Upper lobe of right lung (tissue), 1 donor: Measurements from ENCODE around the gene TMC2. TPM values are rescaled to one million over a fixed set of nuclear protein-coding genes. Genes with fewer than 3 reads are reported as not detected.

Experiments
- ATAC-seq: fragments of 200-7000 bp; cut with Tn5 transposase; one replicate; pipeline ENCODE4 v1.9.1; 2020; ENCODE audit warnings: mild to moderate bottlenecking, moderate library complexity
- DNase-seq: peaks from one replicate; pipeline ENCODE4 v3.0.0-alpha.2; 2020
- H3K27ac ChIP-seq: fragments of 200-600 bp; one replicate; pipeline ENCODE4 v1.8.0; 2022
- H3K27me3 ChIP-seq: fragments of 200-600 bp; one replicate; pipeline ENCODE4 v1.8.0; 2022; ENCODE audit warnings: mild to moderate bottlenecking
- H3K36me3 ChIP-seq: fragments of 200-600 bp; one replicate; pipeline ENCODE4 v1.8.0; 2022
- H3K4me1 ChIP-seq: fragments of 200-600 bp; one replicate; pipeline ENCODE4 v1.8.0; 2022
- H3K4me3 ChIP-seq: fragments of 200-600 bp; one replicate; pipeline ENCODE4 v1.8.0; 2022; ENCODE audit warnings: mild to moderate bottlenecking
- H3K9me3 ChIP-seq: fragments of 200-600 bp; one replicate; pipeline ENCODE4 v1.8.0; 2022
- intact Hi-C: fragments of 100-400 bp; cut with DNase I; formaldehyde crosslinking; loops from one replicate; pipeline ENCODE4 v1.11.0; 2022
- total RNA-seq: library from RNA; stranded (reverse); fragmentation: NEBNext Ultra II Directional; extraction: Animal tissue kit (Norgen Biotek cat#: 25700); gene quantifications from one replicate; pipeline ENCODE4 v1.2.1, GENCODE V29; 2021
- TF ChIP-seq, protein P1 (sequence below): fragments of 200-600 bp; IDR thresholded peaks from one replicate; pipeline ENCODE4 v1.8.0; 2022; ENCODE audit warnings: antibody characterized with exemption
- donor health status: DM: no; HTN: yes; CAD: no; lungs with severe emphysema.

The TMC2 gene
- total RNA-seq, 1 donor from 2014 or later: 0.43 TPM

DNA sequence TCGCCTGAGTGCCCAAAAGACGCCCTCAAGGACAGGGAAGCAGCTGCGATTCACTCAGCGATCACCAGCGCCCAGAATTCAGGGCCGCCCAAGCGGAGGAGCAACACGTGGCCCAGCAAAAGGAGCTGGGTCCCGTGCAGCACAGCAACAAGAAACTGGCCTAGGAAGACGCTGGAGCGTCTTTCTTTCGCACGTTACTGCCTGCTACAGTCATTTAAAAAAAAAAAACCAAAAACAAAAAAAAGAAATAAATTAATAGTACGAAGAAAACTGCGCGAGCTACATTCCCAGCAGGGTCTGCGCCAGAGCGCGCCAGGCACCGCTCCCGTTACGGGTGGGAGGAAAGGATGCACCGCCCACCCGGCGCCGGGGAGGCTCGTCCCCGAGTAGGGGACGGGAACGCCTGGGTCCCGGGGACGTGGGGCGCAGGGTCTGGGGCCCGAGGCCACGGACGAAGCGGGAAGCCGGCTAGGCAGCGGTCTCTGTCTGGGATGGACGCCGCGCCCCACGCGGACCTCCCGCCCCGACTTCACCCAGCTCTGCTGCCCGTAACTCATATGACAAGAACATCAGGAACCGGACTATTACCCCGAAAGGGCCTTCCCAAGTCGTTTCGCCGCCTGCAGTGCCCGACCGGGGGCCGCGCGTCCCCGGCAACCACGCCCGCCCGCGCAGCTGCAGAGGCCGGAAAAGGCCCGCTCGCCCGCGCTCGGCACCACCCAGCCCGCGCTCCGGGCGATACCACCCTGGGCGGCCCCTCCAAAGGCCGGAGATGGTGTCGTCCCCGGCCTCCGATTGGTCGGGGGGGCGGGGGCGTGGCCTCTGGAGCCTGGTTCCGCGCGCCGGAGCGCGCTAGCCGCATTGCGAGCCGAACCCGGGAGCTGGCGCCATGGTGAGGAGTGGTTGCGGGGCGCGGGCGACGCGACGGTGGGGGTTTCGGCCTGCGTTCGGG, 115.7 kb downstream of the TMC2 start, which contains the start of gene NOP56:
TSS of gene NOP56 (plus strand) at position 861 of the 952 bp plus-strand sequence. CDS start at position 890, 29 bp downstream.
- Histone ChIP-seq H3K27me3 (no peaks in the 10 kb centered on the region), H3K27ac (peak within 1 kb of the TSS; percentile 96), H3K4me3 (peak within 1 kb of the TSS; percentile 97), H3K36me3 (peaks cover 34% of the 10 kb centered on the region), H3K4me1 (peaks cover 19% of the 10 kb centered on the region), H3K9me3 (no peaks in the 10 kb centered on the region)
- TF ChIP-seq, protein P1, sequence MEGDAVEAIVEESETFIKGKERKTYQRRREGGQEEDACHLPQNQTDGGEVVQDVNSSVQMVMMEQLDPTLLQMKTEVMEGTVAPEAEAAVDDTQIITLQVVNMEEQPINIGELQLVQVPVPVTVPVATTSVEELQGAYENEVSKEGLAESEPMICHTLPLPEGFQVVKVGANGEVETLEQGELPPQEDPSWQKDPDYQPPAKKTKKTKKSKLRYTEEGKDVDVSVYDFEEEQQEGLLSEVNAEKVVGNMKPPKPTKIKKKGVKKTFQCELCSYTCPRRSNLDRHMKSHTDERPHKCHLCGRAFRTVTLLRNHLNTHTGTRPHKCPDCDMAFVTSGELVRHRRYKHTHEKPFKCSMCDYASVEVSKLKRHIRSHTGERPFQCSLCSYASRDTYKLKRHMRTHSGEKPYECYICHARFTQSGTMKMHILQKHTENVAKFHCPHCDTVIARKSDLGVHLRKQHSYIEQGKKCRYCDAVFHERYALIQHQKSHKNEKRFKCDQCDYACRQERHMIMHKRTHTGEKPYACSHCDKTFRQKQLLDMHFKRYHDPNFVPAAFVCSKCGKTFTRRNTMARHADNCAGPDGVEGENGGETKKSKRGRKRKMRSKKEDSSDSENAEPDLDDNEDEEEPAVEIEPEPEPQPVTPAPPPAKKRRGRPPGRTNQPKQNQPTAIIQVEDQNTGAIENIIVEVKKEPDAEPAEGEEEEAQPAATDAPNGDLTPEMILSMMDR: no peak
- ATAC-seq (peak; percentile 99), DNase-seq (peak; percentile 95)
- intact Hi-C loops: no loop called here

DNA sequence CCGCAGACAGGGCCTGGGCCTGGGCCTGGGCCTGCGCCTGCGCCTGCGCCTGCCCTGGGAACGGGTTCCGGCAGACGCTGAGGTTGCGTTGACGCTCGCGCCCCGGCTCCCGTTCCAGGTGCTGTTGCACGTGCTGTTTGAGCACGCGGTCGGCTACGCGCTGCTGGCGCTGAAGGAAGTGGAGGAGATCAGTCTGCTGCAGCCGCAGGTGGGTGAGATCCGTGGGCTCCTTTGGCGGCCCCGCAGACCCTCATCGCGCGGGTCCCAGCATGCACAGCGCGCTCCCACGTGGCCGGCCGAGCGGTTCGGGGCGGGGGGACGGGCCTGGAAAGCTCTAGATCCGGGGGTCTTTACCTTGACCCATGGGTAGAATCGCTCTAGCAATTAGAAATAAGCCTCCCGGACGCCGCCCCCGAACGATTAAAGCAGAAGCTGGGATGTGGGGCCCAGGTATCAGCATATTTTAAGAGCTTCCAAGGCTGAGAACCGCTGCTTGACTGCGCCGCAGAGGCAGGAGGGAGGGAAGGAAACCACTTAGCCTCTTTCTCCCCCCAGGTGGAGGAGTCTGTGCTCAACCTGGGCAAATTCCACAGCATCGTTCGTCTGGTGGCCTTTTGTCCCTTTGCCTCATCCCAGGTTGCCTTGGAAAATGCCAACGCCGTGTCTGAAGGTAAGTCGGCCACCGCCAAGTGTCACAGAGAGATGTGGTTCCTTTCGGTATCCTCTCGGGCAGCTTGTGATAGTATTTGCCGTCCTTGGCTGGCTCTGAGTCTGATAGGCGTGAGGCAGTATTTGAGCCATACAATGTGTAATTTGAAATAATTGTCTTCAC, 116.6 kb downstream of the TMC2 start:
- H3K4me1 ChIP-seq: peaks cover 19% of the 10 kb centered on the region
- no peaks in the 10 kb centered on the region for H3K27me3 ChIP-seq
- H3K4me3 ChIP-seq: peak overlapping the region; percentile 97
- DNase-seq: no peak
- peak; percentile 65 for ATAC-seq
- intact Hi-C loops: no loop called here
- H3K9me3 ChIP-seq: no peaks in the 10 kb centered on the region
- peak overlapping the region; percentile 96 for H3K27ac ChIP-seq
- TF ChIP-seq, protein P1: no peak
- peaks cover 43% of the 10 kb centered on the region for H3K36me3 ChIP-seq

DNA sequence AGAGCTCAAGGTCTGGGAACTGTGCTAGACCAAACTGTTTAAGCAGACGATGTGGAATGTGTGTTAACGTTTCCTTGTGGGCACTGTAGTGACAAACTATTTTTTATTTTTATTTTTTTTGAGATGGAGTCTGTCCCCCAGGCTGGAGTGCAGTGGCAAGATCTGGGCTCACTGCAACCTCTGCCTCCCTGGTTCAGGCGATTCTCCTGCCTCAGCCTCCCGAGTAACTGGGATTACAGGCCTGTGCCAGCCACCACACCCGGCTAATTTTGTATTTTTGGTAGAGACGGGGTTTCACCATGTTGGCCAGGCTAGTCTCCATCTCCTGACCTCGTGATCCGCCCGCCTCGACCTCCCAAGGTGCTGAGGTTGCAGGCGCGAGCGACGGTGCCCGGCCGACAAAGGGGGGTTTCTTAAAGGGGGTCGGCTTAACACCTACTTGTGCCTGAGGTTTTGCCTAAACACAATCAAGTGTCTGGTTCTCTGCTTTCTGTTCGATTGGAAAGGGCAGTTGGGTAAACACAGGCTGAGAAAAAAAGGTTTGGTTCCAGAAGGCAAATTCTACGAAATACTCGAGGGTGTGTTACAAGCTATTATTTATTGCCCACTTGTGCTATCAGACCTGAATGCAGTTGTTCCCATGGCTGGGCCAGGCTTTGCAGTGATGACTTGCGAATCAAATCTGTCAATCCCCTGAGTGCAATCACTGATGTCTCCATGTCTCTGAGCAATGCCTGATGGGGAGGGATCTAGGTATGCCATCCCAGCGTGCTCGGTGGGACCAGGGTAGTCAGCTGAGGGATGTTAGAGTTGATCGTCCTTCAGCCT, 117.4 kb downstream of the TMC2 start:
- TF ChIP-seq, protein P1: no peak
- Histone ChIP-seq H3K4me3 (peak overlapping the region; percentile 97), H3K36me3 (peaks cover 51% of the 10 kb centered on the region), H3K4me1 (peaks cover 19% of the 10 kb centered on the region), H3K27ac (peak overlapping the region; percentile 96), H3K27me3 (no peaks in the 10 kb centered on the region), H3K9me3 (no peaks in the 10 kb centered on the region)
- no peak for ATAC-seq
- DNase-seq: no peak
- intact Hi-C loops: no loop called here

DNA sequence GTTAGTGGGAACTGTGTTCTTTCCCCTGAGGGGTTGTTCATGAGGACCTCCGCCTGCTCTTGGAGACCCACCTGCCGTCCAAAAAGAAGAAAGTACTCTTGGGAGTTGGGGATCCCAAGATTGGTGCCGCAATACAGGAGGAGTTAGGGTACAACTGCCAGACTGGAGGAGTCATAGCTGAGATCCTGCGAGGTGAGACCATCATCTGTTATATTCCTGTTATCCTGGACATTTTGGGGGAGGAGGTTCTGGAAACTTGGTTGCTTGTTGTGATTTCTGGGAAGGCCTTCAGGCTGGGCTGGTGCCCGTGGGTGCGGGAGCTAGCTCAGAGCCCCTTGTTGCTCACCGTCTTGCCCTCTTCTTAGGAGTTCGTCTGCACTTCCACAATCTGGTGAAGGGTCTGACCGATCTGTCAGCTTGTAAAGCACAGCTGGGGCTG, 118.0 kb downstream of the TMC2 start:
- TF ChIP-seq, protein P1: no peak
- Histone ChIP-seq H3K9me3 (no peaks in the 10 kb centered on the region), H3K36me3 (peaks cover 58% of the 10 kb centered on the region), H3K27ac (no peak overlapping the region), H3K4me3 (no peak overlapping the region), H3K27me3 (no peaks in the 10 kb centered on the region), H3K4me1 (peaks cover 19% of the 10 kb centered on the region)
- intact Hi-C loops: no loop called here
- no peak for DNase-seq
- ATAC-seq: no peak

DNA sequence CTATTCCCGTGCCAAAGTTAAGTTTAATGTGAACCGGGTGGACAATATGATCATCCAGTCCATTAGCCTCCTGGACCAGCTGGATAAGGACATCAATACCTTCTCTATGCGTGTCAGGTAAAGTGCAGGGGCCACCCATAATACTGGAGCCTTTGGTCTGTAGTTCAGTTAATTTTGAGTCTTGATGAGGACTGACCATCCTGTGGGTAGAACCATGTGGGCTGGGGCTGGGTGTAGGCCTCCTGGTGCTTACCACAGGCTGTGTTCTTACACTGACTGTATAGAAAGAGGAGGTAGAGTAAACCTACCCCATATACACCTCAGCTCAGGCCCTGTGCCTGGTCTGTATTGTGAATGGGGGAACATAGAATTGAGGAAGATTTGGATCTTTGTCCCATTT, 118.5 kb downstream of the TMC2 start:
- TF ChIP-seq, protein P1: no peak
- H3K4me3 ChIP-seq: no peak overlapping the region
- DNase-seq: no peak
- peaks cover 19% of the 10 kb centered on the region for H3K4me1 ChIP-seq
- ATAC-seq: no peak
- H3K9me3 ChIP-seq: no peaks in the 10 kb centered on the region
- H3K27me3 ChIP-seq: no peaks in the 10 kb centered on the region
- H3K27ac ChIP-seq: no peak overlapping the region
- intact Hi-C loops: no loop called here
- H3K36me3 ChIP-seq: peaks cover 62% of the 10 kb centered on the region
